Liver (tissue), 9 donors: Measurements from ENCODE around the gene SYNPO2. TPM values are rescaled to one million over a fixed set of nuclear protein-coding genes. Genes with fewer than 3 reads are reported as not detected.

Source experiments
- DNase-seq: peaks from one replicate; pipeline ENCODE4 v3.0.0-alpha.2; 2017; ENCODE audit warnings: low spot score
- H3K27ac ChIP-seq, 2 donors: one replicate each; pipeline ENCODE4 v1.7.0; 2013; ENCODE audit warnings: inconsistent platforms in 2 of 2, low read length in 2 of 2, control low read depth in 1 of 2, low read depth in 1 of 2, mild to moderate bottlenecking in 1 of 2
- H3K27me3 ChIP-seq, 4 donors: one replicate each; pipeline versions ENCODE4 v1.6.1 to v1.7.0; 2013; ENCODE audit warnings: low read length in 3 of 4, inconsistent platforms in 1 of 4, mild to moderate bottlenecking in 1 of 4, moderate library complexity in 1 of 4; ENCODE audit not compliant: control insufficient read depth in 4 of 4, insufficient read depth in 4 of 4
- H3K36me3 ChIP-seq, 4 donors: one replicate each; pipeline versions ENCODE4 v1.6.1 to v1.7.0; 2013; ENCODE audit warnings: low read length in 3 of 4, mild to moderate bottlenecking in 3 of 4, low read depth in 1 of 4, moderate library complexity in 1 of 4; ENCODE audit not compliant: control insufficient read depth in 4 of 4, insufficient read depth in 3 of 4
- H3K4me1 ChIP-seq, 4 donors: one replicate each; pipeline versions ENCODE4 v1.6.1 to v1.7.0; 2013; ENCODE audit warnings: low read length in 3 of 4, mild to moderate bottlenecking in 3 of 4, moderate library complexity in 1 of 4; ENCODE audit not compliant: control insufficient read depth in 4 of 4, insufficient read depth in 4 of 4
- H3K4me3 ChIP-seq, 3 donors: one replicate each; pipeline versions ENCODE4 v1.6.1 to v1.7.0; 2013; ENCODE audit warnings: low read length in 3 of 3, control low read depth in 1 of 3, low read depth in 1 of 3, mild to moderate bottlenecking in 1 of 3
- H3K9ac ChIP-seq, 2 donors: one replicate each; pipeline ENCODE4 v1.7.0; 2013; ENCODE audit warnings: low read length in 2 of 2, mild to moderate bottlenecking in 2 of 2, moderate library complexity in 2 of 2, control low read depth in 1 of 2, low read depth in 1 of 2
- H3K9me3 ChIP-seq, 4 donors: one replicate each; pipeline versions ENCODE4 v1.6.1 to v1.7.0; 2013; ENCODE audit warnings: low read length in 3 of 4; ENCODE audit not compliant: control insufficient read depth in 4 of 4
- EGR1 ChIP-seq, 2 donors: IDR thresholded peaks; 2 replicates each; pipeline ENCODE4 v1.6.1; 2016 to 2018; ENCODE audit warnings: antibody characterized with exemption in 2 of 2, low read depth in 2 of 2
- FOXA1 ChIP-seq: IDR thresholded peaks from 2 replicates; pipeline ENCODE4 v1.6.1; 2016; ENCODE audit warnings: antibody characterized with exemption
- HNF4A ChIP-seq, 2 donors: conservative IDR thresholded peaks; 2 replicates each; pipeline ENCODE4 v1.6.1; 2016; ENCODE audit warnings: antibody characterized with exemption in 2 of 2, mild to moderate bottlenecking in 2 of 2
- HNF4G ChIP-seq: IDR thresholded peaks from 2 replicates; pipeline ENCODE4 v1.6.1; 2016; ENCODE audit warnings: antibody characterized with exemption
- JUND ChIP-seq, 2 donors: IDR thresholded peaks; 2 replicates each; pipeline ENCODE4 v1.6.1; 2016; ENCODE audit warnings: antibody characterized with exemption in 2 of 2
- NR2F2 ChIP-seq: IDR thresholded peaks from 2 replicates; pipeline ENCODE4 v1.6.1; 2016; ENCODE audit warnings: antibody characterized with exemption
- RAD21 ChIP-seq, 2 donors: IDR thresholded peaks; 2 replicates each; pipeline ENCODE4 v1.6.1; 2016; ENCODE audit warnings: antibody characterized with exemption in 2 of 2, mild to moderate bottlenecking in 2 of 2
- REST ChIP-seq: IDR thresholded peaks from 2 replicates; pipeline ENCODE4 v1.6.1; 2016; ENCODE audit warnings: antibody characterized with exemption, mild to moderate bottlenecking
- RXRA ChIP-seq, 2 donors: IDR thresholded peaks; 2 replicates each; pipeline ENCODE4 v1.6.1; 2017 to 2018; ENCODE audit warnings: antibody characterized with exemption in 2 of 2, mild to moderate bottlenecking in 1 of 2
- SP1 ChIP-seq: IDR thresholded peaks from 2 replicates; pipeline ENCODE4 v1.6.1; 2018; ENCODE audit warnings: antibody characterized with exemption, mild to moderate bottlenecking
- TAF1 ChIP-seq: conservative IDR thresholded peaks from 2 replicates; pipeline ENCODE4 v1.6.1; 2016; ENCODE audit warnings: antibody characterized with exemption, mild to moderate bottlenecking
- WGBS: extraction: QIAGEN DNeasy Blood & Tissue Kit; methylation state at CpG from one replicate; pipeline ENCODE4 v1.1.7; 2013; 5-methylcytosine and 5-hydroxymethylcytosine counted together
- polyA plus RNA-seq, 2 donors: library from polyadenylated mRNA; stranded (reverse) in 1 of 2; unstranded in 1 of 2; fragments of 200-250 nt in 1 of 2; fragments of >200 nt in 1 of 2; fragmentation: Nextera tagmentation in 1 of 2; extraction: Ambion mirVana in 1 of 2; gene quantifications; one replicate each; pipeline versions ENCODE4 v1.2.1 to v1.2.3, GENCODE V29; 2013 to 2015
- total RNA-seq, 2 donors: library from RNA; depleted of rRNA; stranded (reverse); fragments of >200 nt; gene quantifications; one replicate each; pipeline ENCODE4 v1.2.3, GENCODE V29; 2014
- TF ChIP-seq, protein P1 (sequence below): IDR thresholded peaks from 2 replicates; pipeline ENCODE4 v1.6.1; 2016; ENCODE audit warnings: antibody characterized with exemption
- TF ChIP-seq, protein P2 (sequence below): IDR thresholded peaks from 2 replicates; pipeline ENCODE4 v1.6.1; 2016; ENCODE audit warnings: antibody characterized with exemption
- TF ChIP-seq, protein P3 (sequence below): IDR thresholded peaks from 2 replicates; pipeline ENCODE4 v1.6.1; 2016; ENCODE audit warnings: antibody characterized with exemption
- donor health status: healthy.
- donor health status: healthy.
- donor health status: healthy.
- donor health status: healthy.
- donor health status: healthy.

Gene SYNPO2
- total and polyA plus RNA-seq, 4 donors: 2.4 to 10.9 (median 3.4) TPM

DNA sequence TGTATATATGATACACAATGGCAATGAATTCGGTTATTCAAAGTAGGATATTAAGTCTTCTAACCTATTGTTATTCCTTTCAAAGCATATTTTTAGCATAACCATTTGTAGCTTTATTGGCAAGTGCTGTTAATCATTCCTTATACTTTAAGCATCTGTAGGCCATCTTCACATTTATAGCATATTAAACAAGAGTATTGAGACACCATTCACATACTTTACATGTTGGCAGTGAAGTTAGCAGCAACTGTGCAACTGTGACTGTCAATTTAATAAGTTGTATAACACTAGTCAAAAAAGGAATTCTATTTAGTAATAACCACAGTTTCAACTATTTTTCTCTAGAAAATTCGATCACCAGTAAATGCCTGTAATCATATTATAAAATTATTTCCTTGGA is 139.6 kb downstream of the SYNPO2 start:
- 80% methylated on average over 2 of the region's 2 CpGs for WGBS
- H3K4me3 ChIP-seq: no peak overlapping the region
- H3K27ac ChIP-seq: no peak overlapping the region

DNA sequence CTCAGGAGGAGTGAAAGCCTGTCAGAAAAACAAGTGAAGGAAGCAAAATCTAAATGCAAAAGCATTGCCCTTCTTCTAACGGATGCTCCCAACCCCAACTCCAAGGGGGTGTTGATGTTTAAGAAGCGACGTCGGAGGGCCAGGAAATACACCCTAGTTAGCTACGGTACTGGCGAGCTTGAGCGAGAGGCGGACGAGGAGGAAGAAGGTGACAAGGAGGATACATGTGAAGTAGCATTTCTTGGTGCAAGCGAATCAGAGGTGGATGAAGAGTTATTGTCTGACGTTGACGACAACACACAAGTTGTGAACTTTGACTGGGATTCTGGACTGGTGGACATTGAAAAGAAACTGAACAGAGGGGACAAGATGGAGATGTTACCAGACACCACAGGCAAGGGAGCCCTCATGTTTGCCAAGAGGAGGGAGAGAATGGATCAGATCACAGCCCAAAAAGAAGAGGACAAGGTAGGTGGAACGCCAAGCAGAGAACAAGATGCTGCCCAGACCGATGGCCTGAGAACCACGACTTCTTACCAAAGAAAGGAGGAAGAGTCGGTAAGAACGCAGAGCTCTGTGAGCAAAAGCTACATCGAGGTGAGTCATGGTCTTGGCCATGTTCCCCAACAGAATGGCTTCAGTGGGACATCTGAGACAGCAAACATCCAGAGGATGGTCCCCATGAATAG is 141.3 kb downstream of the SYNPO2 start:
- Histone ChIP-seq H3K9me3 (no peaks in the 10 kb centered on the region), H3K9ac (no peak overlapping the region), H3K27ac (no peak overlapping the region), H3K27me3 (no peaks in the 10 kb centered on the region), H3K4me3 (no peak overlapping the region), H3K4me1 (no peaks in the 10 kb centered on the region), H3K36me3 (no peaks in the 10 kb centered on the region)
- no peak for DNase-seq
- TF ChIP-seq NR2F2: no peak
- TF ChIP-seq, protein P1, sequence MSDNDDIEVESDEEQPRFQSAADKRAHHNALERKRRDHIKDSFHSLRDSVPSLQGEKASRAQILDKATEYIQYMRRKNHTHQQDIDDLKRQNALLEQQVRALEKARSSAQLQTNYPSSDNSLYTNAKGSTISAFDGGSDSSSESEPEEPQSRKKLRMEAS: no peak
- WGBS: 94% methylated on average over 18 of the region's 18 CpGs

More for the DNA sequence above, 139.6 kb downstream of the SYNPO2 start:
- Histone ChIP-seq H3K27me3 (peaks cover 0 to 2% (median 0%) of the 10 kb centered on the region in 4 donors), H3K9me3 (no peaks in the 10 kb centered on the region), H3K36me3 (no peaks in the 10 kb centered on the region), H3K9ac (no peak overlapping the region), H3K4me1 (no peaks in the 10 kb centered on the region)
- DNase-seq: no peak
- TF ChIP-seq HNF4G: no peak
- TF ChIP-seq RAD21 (IDR thresholded peaks at IDR 0.05): no peak
- TF ChIP-seq JUND (IDR thresholded peaks at IDR 0.05): no peak
- TF ChIP-seq TAF1: no peak
- no peak for TF ChIP-seq FOXA1
- TF ChIP-seq, protein P1: no peak
- no peak for TF ChIP-seq RXRA (IDR thresholded peaks at IDR 0.05)
- TF ChIP-seq SP1: no peak
- TF ChIP-seq HNF4A (conservative IDR thresholded peaks at IDR 0.05): no peak
- no peak for TF ChIP-seq REST

DNA sequence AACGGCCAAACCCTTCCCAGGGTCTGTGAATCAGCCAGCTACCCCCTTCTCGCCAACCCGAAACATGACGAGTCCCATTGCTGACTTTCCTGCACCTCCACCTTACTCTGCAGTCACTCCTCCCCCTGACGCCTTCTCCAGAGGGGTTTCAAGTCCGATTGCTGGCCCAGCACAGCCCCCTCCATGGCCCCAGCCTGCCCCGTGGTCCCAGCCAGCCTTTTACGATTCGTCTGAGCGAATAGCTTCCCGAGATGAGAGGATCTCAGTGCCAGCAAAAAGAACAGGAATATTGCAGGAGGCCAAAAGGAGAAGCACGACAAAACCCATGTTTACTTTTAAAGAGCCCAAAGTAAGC is 141.9 kb downstream of the SYNPO2 start:
- H3K9me3 ChIP-seq: no peaks in the 10 kb centered on the region

More for the DNA sequence above, 141.9 kb downstream of the SYNPO2 start:
- no peak for DNase-seq
- no peaks in the 10 kb centered on the region for H3K27me3 ChIP-seq
- TF ChIP-seq RXRA (IDR thresholded peaks at IDR 0.05) (no peak), TAF1 (no peak), NR2F2 (no peak), SP1 (no peak), EGR1 (IDR thresholded peaks at IDR 0.05; ENCODE audit: low read depth in 2 of 2) (no peak), HNF4G (no peak), RAD21 (IDR thresholded peaks at IDR 0.05) (no peak), HNF4A (conservative IDR thresholded peaks at IDR 0.05) (no peak)
- TF ChIP-seq, protein P2, sequence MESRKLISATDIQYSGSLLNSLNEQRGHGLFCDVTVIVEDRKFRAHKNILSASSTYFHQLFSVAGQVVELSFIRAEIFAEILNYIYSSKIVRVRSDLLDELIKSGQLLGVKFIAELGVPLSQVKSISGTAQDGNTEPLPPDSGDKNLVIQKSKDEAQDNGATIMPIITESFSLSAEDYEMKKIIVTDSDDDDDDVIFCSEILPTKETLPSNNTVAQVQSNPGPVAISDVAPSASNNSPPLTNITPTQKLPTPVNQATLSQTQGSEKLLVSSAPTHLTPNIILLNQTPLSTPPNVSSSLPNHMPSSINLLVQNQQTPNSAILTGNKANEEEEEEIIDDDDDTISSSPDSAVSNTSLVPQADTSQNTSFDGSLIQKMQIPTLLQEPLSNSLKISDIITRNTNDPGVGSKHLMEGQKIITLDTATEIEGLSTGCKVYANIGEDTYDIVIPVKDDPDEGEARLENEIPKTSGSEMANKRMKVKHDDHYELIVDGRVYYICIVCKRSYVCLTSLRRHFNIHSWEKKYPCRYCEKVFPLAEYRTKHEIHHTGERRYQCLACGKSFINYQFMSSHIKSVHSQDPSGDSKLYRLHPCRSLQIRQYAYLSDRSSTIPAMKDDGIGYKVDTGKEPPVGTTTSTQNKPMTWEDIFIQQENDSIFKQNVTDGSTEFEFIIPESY: no peak
- TF ChIP-seq, protein P3, sequence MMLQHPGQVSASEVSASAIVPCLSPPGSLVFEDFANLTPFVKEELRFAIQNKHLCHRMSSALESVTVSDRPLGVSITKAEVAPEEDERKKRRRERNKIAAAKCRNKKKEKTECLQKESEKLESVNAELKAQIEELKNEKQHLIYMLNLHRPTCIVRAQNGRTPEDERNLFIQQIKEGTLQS: no peak
- TF ChIP-seq, protein P1: no peak
- 89% methylated on average over 12 of the region's 12 CpGs for WGBS
- no peaks in the 10 kb centered on the region for H3K4me1 ChIP-seq
- no peaks in the 10 kb centered on the region for H3K36me3 ChIP-seq
- H3K9ac ChIP-seq: no peak overlapping the region
- no peak overlapping the region for H3K27ac ChIP-seq
- H3K4me3 ChIP-seq: no peak overlapping the region
